SK-N-MC (cell line): ENCODE results near the gene DGKH.
A peak's percentile ranks its signal among the peaks of the same experiment; 100 is the strongest.

ENCODE experiments used
- DNase-seq: peaks from one replicate; pipeline ENCODE4 v3.0.0-alpha.2; 2011; ENCODE audit warnings: low read depth, low spot score
- H3K27ac ChIP-seq: fragments of 200-600 bp; sonication (generic); 2 replicates; pipeline ENCODE4 v1.5.1; 2016; ENCODE audit warnings: mixed run types
- H3K36me3 ChIP-seq: fragments of 200-600 bp; sonication (generic); 2 replicates; pipeline ENCODE4 v1.6.1; 2017; ENCODE audit warnings: antibody characterized with exemption, low read length, mixed read lengths; ENCODE audit not compliant: insufficient read depth
- H3K4me3 ChIP-seq: fragments of 200-600 bp; sonication (generic); 2 replicates; pipeline ENCODE4 v1.5.1; 2016
- H3K9ac ChIP-seq: fragments of 200-600 bp; sonication (generic); 2 replicates; pipeline ENCODE4 v1.8.0; 2017; ENCODE audit warnings: mixed run types, mixed read lengths; ENCODE audit not compliant: insufficient read length
- H3K9me3 ChIP-seq: fragments of 200-600 bp; sonication (generic); 2 replicates; pipeline ENCODE4 v1.6.1; 2017; ENCODE audit warnings: low read depth, mild to moderate bottlenecking, antibody characterized with exemption, low read length, moderate library complexity, mixed read lengths
- EZH2 ChIP-seq: fragments of 200-600 bp; sonication (generic); IDR thresholded peaks from one replicate; pipeline ENCODE4 v1.6.1; 2017; ENCODE audit warnings: antibody characterized with exemption
- FOXP2 ChIP-seq: optimal IDR thresholded peaks from 2 replicates; pipeline ENCODE3; 2011; ENCODE audit warnings: mild to moderate bottlenecking, moderate library complexity; ENCODE audit not compliant: insufficient read depth; ENCODE audit errors: extremely low read length, control extremely low read depth
- POLR2AphosphoS5 ChIP-seq: IDR thresholded peaks from 2 replicates; pipeline ENCODE4 v1.6.1; 2012; ENCODE audit warnings: mild to moderate bottlenecking, low read depth, low read length, borderline replicate concordance

Gene DGKH

GRCh38 chr13:42110410-42111155 lies 62.1 kb downstream of the DGKH start:
- Histone ChIP-seq H3K36me3 (no peaks in the 10 kb centered on the region), H3K27ac (no peak overlapping the region), H3K9me3 (no peaks in the 10 kb centered on the region), H3K4me3 (no peak overlapping the region), H3K9ac (no peak overlapping the region)
- no peak for TF ChIP-seq FOXP2
- TF ChIP-seq EZH2 = no peak
- TF ChIP-seq POLR2AphosphoS5 = no peak
- peak; percentile 61 for DNase-seq

- Histone ChIP-seq H3K27ac (no peak overlapping the region), H3K9me3 (no peaks in the 10 kb centered on the region), H3K4me3 (no peak overlapping the region), H3K9ac (no peak overlapping the region), H3K36me3 (no peaks in the 10 kb centered on the region)
- no peak for TF ChIP-seq EZH2
- TF ChIP-seq FOXP2 = no peak
- no peak for TF ChIP-seq POLR2AphosphoS5
- no peak for DNase-seq
Observed at GRCh38 chr13:42112864-42113263, 64.4 kb downstream of the DGKH start.

- TF ChIP-seq EZH2 (no peak), POLR2AphosphoS5 (no peak), FOXP2 (no peak)
- H3K9me3 ChIP-seq = no peaks in the 10 kb centered on the region
- H3K36me3 ChIP-seq = no peaks in the 10 kb centered on the region
- no peak overlapping the region for H3K27ac ChIP-seq
- no peak overlapping the region for H3K4me3 ChIP-seq
- DNase-seq = no peak
- H3K9ac ChIP-seq = no peak overlapping the region
Observed at GRCh38 chr13:42113478-42113877, 65.0 kb downstream of the DGKH start.

- H3K9ac ChIP-seq = no peak overlapping the region
- no peaks in the 10 kb centered on the region for H3K9me3 ChIP-seq
- TF ChIP-seq FOXP2 (no peak), EZH2 (no peak)
- H3K36me3 ChIP-seq = no peaks in the 10 kb centered on the region
- DNase-seq = no peak
- H3K4me3 ChIP-seq = no peak overlapping the region
- no peak overlapping the region for H3K27ac ChIP-seq
Observed at GRCh38 chr13:42114278-42114677, 65.8 kb downstream of the DGKH start.

GRCh38 chr13:42114912-42115311 lies 66.5 kb downstream of the DGKH start:
- Histone ChIP-seq H3K4me3 (no peak overlapping the region), H3K9me3 (no peaks in the 10 kb centered on the region), H3K9ac (no peak overlapping the region), H3K27ac (no peak overlapping the region), H3K36me3 (no peaks in the 10 kb centered on the region)
- DNase-seq = no peak
- no peak for TF ChIP-seq FOXP2
- no peak for TF ChIP-seq EZH2
- no peak for TF ChIP-seq POLR2AphosphoS5

- no peak for TF ChIP-seq EZH2
- no peak for TF ChIP-seq FOXP2
- TF ChIP-seq POLR2AphosphoS5 = no peak
- Histone ChIP-seq H3K9me3 (no peaks in the 10 kb centered on the region), H3K36me3 (no peaks in the 10 kb centered on the region), H3K9ac (no peak overlapping the region), H3K27ac (no peak overlapping the region), H3K4me3 (no peak overlapping the region)
- no peak for DNase-seq
Observed at GRCh38 chr13:42116225-42116624, 67.8 kb downstream of the DGKH start.

- no peak for DNase-seq
- no peak overlapping the region for H3K4me3 ChIP-seq
- no peak for TF ChIP-seq EZH2
- TF ChIP-seq POLR2AphosphoS5 = no peak
- TF ChIP-seq FOXP2 = no peak
Observed at GRCh38 chr13:42119041-42119440, 70.6 kb downstream of the DGKH start.

GRCh38 chr13:42119875-42120274 lies 71.4 kb downstream of the DGKH start:
- no peak overlapping the region for H3K27ac ChIP-seq
- H3K9me3 ChIP-seq = no peaks in the 10 kb centered on the region
- TF ChIP-seq EZH2 (no peak), POLR2AphosphoS5 (no peak), FOXP2 (no peak)
- H3K9ac ChIP-seq = no peak overlapping the region
- DNase-seq = no peak
- no peak overlapping the region for H3K4me3 ChIP-seq
- no peaks in the 10 kb centered on the region for H3K36me3 ChIP-seq

More at GRCh38 chr13:42119041-42119440, 70.6 kb downstream of the DGKH start:
- Histone ChIP-seq H3K27ac (no peak overlapping the region), H3K9ac (no peak overlapping the region), H3K36me3 (no peaks in the 10 kb centered on the region), H3K9me3 (no peaks in the 10 kb centered on the region)

GRCh38 chr13:42123600-42123999 lies 75.2 kb downstream of the DGKH start:
- Histone ChIP-seq H3K9me3 (no peaks in the 10 kb centered on the region), H3K4me3 (no peak overlapping the region), H3K36me3 (0 out of 2 replicates have a peak, but pooled peaks cover 1% of the 10 kb centered on the region), H3K9ac (no peak overlapping the region), H3K27ac (no peak overlapping the region)
- TF ChIP-seq FOXP2 = no peak
- TF ChIP-seq POLR2AphosphoS5 = no peak
- no peak for TF ChIP-seq EZH2
- DNase-seq = no peak
